Measurements from ENCODE around the gene YY2. TPM values are rescaled to one million over a fixed set of nuclear protein-coding genes. Genes with fewer than 3 reads are reported as not detected.

YY2 gene
- total RNA-seq, 2 experiments from 2014 or later = 1.5 to 2.1 TPM

- Mint-ChIP-seq H3K4me3 (no peak overlapping the region), H3K36me3 (ENCODE audit: low read depth) (peaks cover 7% of the 10 kb centered on the region), H3K27ac (no peak overlapping the region), H3K4me1 (ENCODE audit: low read depth) (no peaks in the 10 kb centered on the region), H3K9me3 (ENCODE audit: insufficient read depth) (no peaks in the 10 kb centered on the region), H3K27me3 (ENCODE audit: low read depth) (no peaks in the 10 kb centered on the region)
- ChIA-PET CTCF (no interaction called here), POLR2A (interaction anchor here (0.5 kb wide), 1 partner anchor 44 kb away, joined by 3 read pairs; the partner anchor contains the start of gene MBTPS2)
- DNase-seq = no peak
- no peak for ATAC-seq
Measured at GRCh38 chrX:21883258-21883657, 27.5 kb downstream of the YY2 start.

- DNase-seq (no peak), ATAC-seq (no peak)
- H3K27ac Mint-ChIP-seq = no peak overlapping the region
- no peaks in the 10 kb centered on the region for H3K9me3 Mint-ChIP-seq (ENCODE audit: insufficient read depth)
- ChIA-PET POLR2A (no interaction called here), CTCF (no interaction called here)
- H3K4me3 Mint-ChIP-seq = no peak overlapping the region
- no peaks in the 10 kb centered on the region for H3K4me1 Mint-ChIP-seq (ENCODE audit: low read depth)
- no peaks in the 10 kb centered on the region for H3K27me3 Mint-ChIP-seq (ENCODE audit: low read depth)
- H3K36me3 Mint-ChIP-seq (ENCODE audit: low read depth) = peaks cover 2% of the 10 kb centered on the region
Measured at GRCh38 chrX:21885568-21885967, 29.8 kb downstream of the YY2 start.

- POLR2A ChIA-PET = no interaction called here
- ATAC-seq = no peak
- Mint-ChIP-seq H3K27me3 (ENCODE audit: low read depth) (no peaks in the 10 kb centered on the region), H3K4me1 (ENCODE audit: low read depth) (no peaks in the 10 kb centered on the region), H3K4me3 (no peak overlapping the region), H3K36me3 (ENCODE audit: low read depth) (no peaks in the 10 kb centered on the region), H3K9me3 (ENCODE audit: insufficient read depth) (no peaks in the 10 kb centered on the region), H3K27ac (no peak overlapping the region)
- CTCF ChIA-PET = no interaction called here
- DNase-seq = no peak
Measured at GRCh38 chrX:21905313-21905712, 49.5 kb downstream of the YY2 start.

- ChIA-PET POLR2A (no interaction called here), CTCF (no interaction called here)
- ATAC-seq (no peak), DNase-seq (no peak)
- no peaks in the 10 kb centered on the region for H3K9me3 Mint-ChIP-seq (ENCODE audit: insufficient read depth)
- no peaks in the 10 kb centered on the region for H3K4me1 Mint-ChIP-seq (ENCODE audit: low read depth)
- H3K4me3 Mint-ChIP-seq = no peak overlapping the region
- H3K27ac Mint-ChIP-seq = no peak overlapping the region
- H3K36me3 Mint-ChIP-seq (ENCODE audit: low read depth) = no peaks in the 10 kb centered on the region
- no peaks in the 10 kb centered on the region for H3K27me3 Mint-ChIP-seq (ENCODE audit: low read depth)
Measured at GRCh38 chrX:21905953-21906352, 50.2 kb downstream of the YY2 start.

- POLR2A ChIA-PET = no interaction called here
- Mint-ChIP-seq H3K27ac (no peak overlapping the region), H3K36me3 (ENCODE audit: low read depth) (no peaks in the 10 kb centered on the region), H3K4me1 (ENCODE audit: low read depth) (no peaks in the 10 kb centered on the region), H3K9me3 (ENCODE audit: insufficient read depth) (no peaks in the 10 kb centered on the region), H3K4me3 (no peak overlapping the region), H3K27me3 (ENCODE audit: low read depth) (no peaks in the 10 kb centered on the region)
- DNase-seq (no peak), ATAC-seq (no peak)
- CTCF ChIA-PET = no interaction called here
Measured at GRCh38 chrX:21907260-21907659, 51.5 kb downstream of the YY2 start.

Other genes with a start within 250 kb of the YY2 start
- under 1 TPM; 0.34 to 0.47 TPM for gene KLHL34, start 197.7 kb upstream of the YY2 start, total RNA-seq
- not detected for gene SMPX, start 97.9 kb upstream of the YY2 start, total RNA-seq
- gene MBTPS2, start 16.4 kb upstream of the YY2 start, total RNA-seq = 1 to 10 TPM; 8.1 to 8.5 TPM
- 10 to 100 TPM; 89.0 to 91.8 TPM for gene SMS, start 84.7 kb downstream of the YY2 start, total RNA-seq
- under 1 TPM; 0.16 to 0.24 TPM for gene PHEX, start 176.3 kb downstream of the YY2 start, total RNA-seq